ENCODE data around the gene MYPOP. TPM values are rescaled to one million over a fixed set of nuclear protein-coding genes. Genes with fewer than 3 reads are reported as not detected.
A peak's percentile ranks its signal among the peaks of the same experiment; 100 is the strongest.

The MYPOP gene
- total RNA-seq, 4 donors from 2014 or later = 5.5 to 26.9 (median 8.9) TPM

DNA sequence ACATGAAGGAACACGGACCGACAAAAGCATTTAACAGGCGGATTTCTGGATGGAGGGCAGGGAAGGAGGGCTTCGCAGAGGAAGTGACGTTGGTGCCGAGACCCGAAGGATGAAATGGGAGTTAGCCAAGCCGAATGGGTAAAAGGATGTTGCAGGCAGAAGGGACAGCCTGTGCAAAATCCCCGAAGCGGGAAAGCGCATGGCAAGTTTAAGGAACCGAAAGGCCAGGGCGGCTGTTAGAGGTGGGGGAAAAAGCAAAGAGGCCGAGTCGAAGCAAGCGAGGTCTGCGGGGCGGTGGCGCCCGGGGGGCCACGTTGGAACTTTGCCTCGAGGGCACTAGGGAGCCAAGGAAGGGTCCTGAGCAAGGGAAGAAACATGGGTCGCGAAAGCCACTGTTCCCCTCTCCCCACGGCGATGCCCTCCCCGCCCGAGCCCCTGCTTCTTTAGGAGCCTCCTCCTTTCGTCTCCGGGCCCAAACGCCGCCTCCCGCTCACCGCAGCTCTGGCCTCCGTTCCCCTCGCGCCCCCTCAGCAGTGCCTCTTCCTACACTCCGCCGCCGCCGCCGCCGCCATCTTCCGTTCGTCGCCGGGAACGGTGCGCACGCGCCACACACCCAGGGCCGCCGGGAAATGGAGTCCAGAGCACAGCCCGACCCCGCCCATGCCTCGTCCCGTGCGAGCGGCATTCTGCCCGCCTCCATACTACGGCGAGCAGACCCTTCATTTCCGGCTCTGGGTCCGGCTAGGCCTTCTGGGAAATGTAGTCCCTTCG is 39.7 kb downstream of the MYPOP start, which contains the start of gene SYMPK:
Gene SYMPK, minus strand, starts transcription at position 584 of the 771 bp plus-strand sequence. CDS start 8,652 bp downstream, outside the sequence.
- intact Hi-C loops (cut with DNase I; ENCODE audit: low total_unique reads) = no loop called here
- WGBS, 2 donors (ENCODE audit: low coverage in 1 of 2) = 0 to 1% methylated on average over 2 to 65 of the region's 65 CpGs
- Histone ChIP-seq H3K27me3 (peaks cover 13% of the 10 kb centered on the region), H3K9me3 (no peaks in the 10 kb centered on the region), H3K4me1 (peaks cover 9 to 37% (median 25%) of the 10 kb centered on the region in 4 donors), H3K27ac (peak within 1 kb of the TSS; percentile 94 to 98 (median 96)), H3K4me3 (peak within 1 kb of the TSS; percentile 81 to 100 (median 90)), H3K36me3 (peaks cover 0 to 9% (median 4%) of the 10 kb centered on the region in 4 donors)
- in situ Hi-C loops (cut with MboI; ENCODE audit: low pct_ligation_motif_present in 1 of 4, low pct_unique_long_range_greater_than_20kb in 1 of 4, low sequenced_read_pairs in 3 of 4) = no loop called here
- peak; percentile 99 for DNase-seq
- TF ChIP-seq POLR2A (IDR thresholded peaks at IDR 0.05) (peak; percentile 68), EP300 (IDR thresholded peaks at IDR 0.05; ENCODE audit: low read depth) (no peak), POLR2AphosphoS5 (IDR thresholded peaks at IDR 0.05) (peak; percentile 78 to 82 (median 82))
- TF ChIP-seq, protein P1, sequence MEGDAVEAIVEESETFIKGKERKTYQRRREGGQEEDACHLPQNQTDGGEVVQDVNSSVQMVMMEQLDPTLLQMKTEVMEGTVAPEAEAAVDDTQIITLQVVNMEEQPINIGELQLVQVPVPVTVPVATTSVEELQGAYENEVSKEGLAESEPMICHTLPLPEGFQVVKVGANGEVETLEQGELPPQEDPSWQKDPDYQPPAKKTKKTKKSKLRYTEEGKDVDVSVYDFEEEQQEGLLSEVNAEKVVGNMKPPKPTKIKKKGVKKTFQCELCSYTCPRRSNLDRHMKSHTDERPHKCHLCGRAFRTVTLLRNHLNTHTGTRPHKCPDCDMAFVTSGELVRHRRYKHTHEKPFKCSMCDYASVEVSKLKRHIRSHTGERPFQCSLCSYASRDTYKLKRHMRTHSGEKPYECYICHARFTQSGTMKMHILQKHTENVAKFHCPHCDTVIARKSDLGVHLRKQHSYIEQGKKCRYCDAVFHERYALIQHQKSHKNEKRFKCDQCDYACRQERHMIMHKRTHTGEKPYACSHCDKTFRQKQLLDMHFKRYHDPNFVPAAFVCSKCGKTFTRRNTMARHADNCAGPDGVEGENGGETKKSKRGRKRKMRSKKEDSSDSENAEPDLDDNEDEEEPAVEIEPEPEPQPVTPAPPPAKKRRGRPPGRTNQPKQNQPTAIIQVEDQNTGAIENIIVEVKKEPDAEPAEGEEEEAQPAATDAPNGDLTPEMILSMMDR (IDR thresholded peaks at IDR 0.05) = no peak

DNA sequence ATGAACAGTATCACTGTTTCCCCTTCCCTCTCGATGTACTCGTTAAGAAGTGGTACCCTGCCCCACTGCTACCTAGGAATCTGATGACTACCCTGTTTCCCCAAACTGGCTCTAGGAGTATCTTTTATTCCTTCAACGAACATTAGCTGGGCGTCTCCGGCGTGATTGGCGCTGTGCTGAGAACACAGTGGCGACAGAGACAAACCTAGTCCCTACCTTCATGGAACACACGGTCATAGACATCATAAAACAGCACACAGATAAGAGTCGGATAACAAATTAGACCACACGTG is 40.2 kb downstream of the MYPOP start:
- DNase-seq = peak; percentile 66
- in situ Hi-C loops (cut with MboI; ENCODE audit: low pct_ligation_motif_present in 1 of 4, low pct_unique_long_range_greater_than_20kb in 1 of 4, low sequenced_read_pairs in 3 of 4) = no loop called here
- TF ChIP-seq POLR2AphosphoS5 (IDR thresholded peaks at IDR 0.05) = peak in 2 of 3 donors; percentile 32 to 35
- TF ChIP-seq, protein P1 (IDR thresholded peaks at IDR 0.05) = no peak
- Histone ChIP-seq H3K27ac (peak overlapping the region; percentile 94 to 98 (median 96)), H3K27me3 (peaks cover 13% of the 10 kb centered on the region), H3K4me1 (peaks cover 9 to 37% (median 25%) of the 10 kb centered on the region in 4 donors), H3K36me3 (peaks cover 0 to 9% (median 4%) of the 10 kb centered on the region in 4 donors), H3K9me3 (no peaks in the 10 kb centered on the region), H3K4me3 (peak overlapping the region; percentile 81 to 100 (median 90))
- 0 to 3% methylated on average over 2 to 11 of the region's 11 CpGs for WGBS, 2 donors (ENCODE audit: low coverage in 1 of 2)
- intact Hi-C loops (cut with DNase I; ENCODE audit: low total_unique reads) = no loop called here

DNA sequence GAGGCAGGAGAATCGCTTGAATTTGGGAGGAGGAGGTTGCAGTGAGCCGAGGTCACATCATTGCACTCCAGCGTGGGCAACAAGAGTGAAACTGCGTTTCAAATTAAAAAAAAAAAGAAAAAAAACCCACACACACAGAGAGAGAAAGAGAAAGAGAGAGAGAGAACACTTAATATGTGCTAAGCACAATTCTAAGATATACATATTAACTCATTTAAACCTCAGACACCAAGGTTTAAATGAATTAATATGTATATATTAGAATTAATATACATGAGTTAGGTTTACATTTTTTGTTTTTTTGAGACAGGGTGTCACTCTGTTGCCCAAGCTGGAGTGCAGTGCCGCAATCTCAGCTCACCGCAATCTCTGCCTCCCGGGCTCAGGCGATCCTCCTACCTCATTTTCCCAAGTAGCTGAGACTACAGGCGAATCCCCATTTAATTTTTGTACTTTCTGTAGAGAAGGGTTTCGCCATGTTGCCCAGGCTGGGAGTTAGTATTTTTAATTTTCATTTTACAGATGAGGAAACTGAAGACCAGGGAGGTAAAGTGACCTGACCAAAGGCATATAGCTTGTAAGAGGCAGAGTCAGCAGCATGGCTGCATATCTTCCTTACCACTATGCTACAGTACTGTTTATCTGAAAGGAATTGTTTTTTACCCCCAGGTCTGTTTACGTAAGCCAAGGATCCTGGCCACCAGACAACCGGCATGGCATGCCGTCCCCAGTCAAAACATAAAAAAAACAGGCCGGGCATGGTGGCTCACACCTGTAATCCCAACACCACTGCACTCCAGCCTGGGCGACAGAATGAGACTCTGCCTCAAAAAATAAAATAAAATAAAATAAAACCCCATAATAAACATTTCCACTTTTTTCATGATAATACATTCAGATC is 41.8 kb downstream of the MYPOP start:
- peaks cover 9 to 34% (median 25%) of the 10 kb centered on the region in 4 donors for H3K4me1 ChIP-seq
- 84 to 85% methylated on average over 11 to 15 of the region's 15 CpGs for WGBS, 2 donors (ENCODE audit: low coverage in 1 of 2)
- H3K27ac ChIP-seq = no peak overlapping the region
- H3K9me3 ChIP-seq = no peaks in the 10 kb centered on the region
- TF ChIP-seq EP300 (IDR thresholded peaks at IDR 0.05; ENCODE audit: low read depth) (no peak), POLR2A (IDR thresholded peaks at IDR 0.05) (no peak), POLR2AphosphoS5 (IDR thresholded peaks at IDR 0.05) (no peak)
- TF ChIP-seq, protein P1 (IDR thresholded peaks at IDR 0.05) = no peak
- no peak for DNase-seq
- H3K27me3 ChIP-seq = peaks cover 13% of the 10 kb centered on the region
- intact Hi-C loops (cut with DNase I; ENCODE audit: low total_unique reads) = no loop called here
- in situ Hi-C loops (cut with MboI; ENCODE audit: low pct_ligation_motif_present in 1 of 4, low pct_unique_long_range_greater_than_20kb in 1 of 4, low sequenced_read_pairs in 3 of 4) = no loop called here
- H3K36me3 ChIP-seq = peaks cover 0 to 9% (median 4%) of the 10 kb centered on the region in 4 donors
- no peak overlapping the region for H3K4me3 ChIP-seq

DNA sequence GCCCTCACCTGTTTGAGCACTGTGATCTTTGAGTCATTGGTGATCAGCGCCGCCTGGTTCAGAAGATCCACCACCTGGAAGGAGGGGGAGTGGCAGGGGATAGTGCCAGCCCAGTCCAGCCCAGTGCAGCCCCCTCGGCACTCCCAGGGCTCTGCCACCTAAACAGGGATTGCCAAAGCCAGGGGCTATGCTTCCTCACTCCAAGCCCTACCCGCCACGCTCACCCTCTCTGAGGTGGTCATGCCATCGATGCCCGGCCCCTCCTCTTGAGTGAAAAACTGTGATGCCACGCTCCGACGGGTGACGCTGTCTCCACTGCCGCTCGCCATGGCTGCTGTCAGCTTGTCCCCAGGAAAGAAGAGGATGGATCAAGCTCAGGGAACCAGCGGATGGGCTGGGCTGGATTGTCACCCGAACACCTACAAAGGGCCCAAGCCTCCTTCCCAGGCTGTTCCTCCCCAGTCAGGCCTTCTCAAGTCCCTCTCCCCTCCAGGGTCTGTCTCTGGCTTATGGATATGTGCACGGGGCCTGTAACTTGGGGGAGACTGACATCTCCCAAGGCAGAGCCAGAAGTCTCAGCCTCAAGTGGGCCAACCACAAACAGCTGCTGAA is 48.1 kb downstream of the MYPOP start:
- H3K36me3 ChIP-seq = peaks cover 0 to 39% (median 11%) of the 10 kb centered on the region in 4 donors
- in situ Hi-C loops (cut with MboI; ENCODE audit: low pct_ligation_motif_present in 1 of 4, low pct_unique_long_range_greater_than_20kb in 1 of 4, low sequenced_read_pairs in 3 of 4) = no loop called here
- no peak overlapping the region for H3K27ac ChIP-seq
- no peak overlapping the region for H3K4me3 ChIP-seq
- intact Hi-C loops (cut with DNase I; ENCODE audit: low total_unique reads) = no loop called here
- no peak for DNase-seq
- TF ChIP-seq EP300 (IDR thresholded peaks at IDR 0.05; ENCODE audit: low read depth) = no peak
- TF ChIP-seq POLR2A (IDR thresholded peaks at IDR 0.05) = no peak
- no peak for TF ChIP-seq POLR2AphosphoS5 (IDR thresholded peaks at IDR 0.05)
- TF ChIP-seq, protein P1 (IDR thresholded peaks at IDR 0.05) = no peak
- H3K9me3 ChIP-seq = no peaks in the 10 kb centered on the region
- H3K27me3 ChIP-seq = no peaks in the 10 kb centered on the region
- H3K4me1 ChIP-seq = no peaks in the 10 kb centered on the region
- WGBS, 2 donors (ENCODE audit: low coverage in 1 of 2) = 96% methylated on average over 16 of the region's 16 CpGs; no CpG with 5 or more reads in 1 of the 2 donors

All from transverse colon (tissue), 4 donors.